ENCODE measurements around the gene PASK. TPM values are rescaled to one million over a fixed set of nuclear protein-coding genes. Genes with fewer than 3 reads are reported as not detected.
"Not testable (repeated sequence)": the region's sequence is repeated elsewhere in the genome, so short reads cannot be mapped to it uniquely, and the experiment has no call there.

Gene PASK
- total RNA-seq, 2 donors from 2014 or later = 108 to 163 TPM

DNA sequence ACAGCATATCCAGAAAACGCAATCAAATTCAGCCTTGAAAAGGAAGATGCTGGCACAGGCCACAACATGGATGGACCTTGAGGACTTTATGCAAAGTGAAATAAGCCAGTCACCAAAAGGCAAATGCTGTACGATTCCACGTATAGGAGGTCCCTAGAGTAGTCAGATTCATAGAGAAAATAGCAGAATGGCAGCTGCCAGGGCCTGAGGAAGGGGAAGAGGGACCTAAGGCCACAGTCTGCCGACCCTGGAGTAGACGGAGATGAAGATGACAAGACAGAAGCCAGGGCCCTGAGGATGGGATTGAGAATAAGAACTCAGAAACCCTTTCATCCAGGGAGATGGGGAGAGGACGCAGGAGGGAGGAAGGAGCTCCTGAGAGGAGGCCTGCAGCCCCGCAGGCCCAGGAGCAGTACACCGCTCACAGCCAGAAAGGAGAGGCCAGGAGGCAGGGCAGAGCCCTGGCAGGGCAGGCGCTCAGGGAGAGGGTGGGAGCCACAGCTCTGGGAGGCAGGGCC lies 39.1 kb downstream of the PASK start:
- peak overlapping the region; percentile 80 for H3K4me3 Mint-ChIP-seq
- H3K36me3 Mint-ChIP-seq (ENCODE audit: low read depth) = peaks cover 11% of the 10 kb centered on the region
- peaks cover 26% of the 10 kb centered on the region for H3K4me1 Mint-ChIP-seq
- ATAC-seq = no peak
- DNase-seq = no peak
- H3K27me3 Mint-ChIP-seq = no peaks in the 10 kb centered on the region
- no peaks in the 10 kb centered on the region for H3K9me3 ChIP-seq (ENCODE audit: control insufficient read depth, low read length, poor library complexity, severe bottlenecking)
- peak overlapping the region; percentile 88 for H3K27ac Mint-ChIP-seq

DNA sequence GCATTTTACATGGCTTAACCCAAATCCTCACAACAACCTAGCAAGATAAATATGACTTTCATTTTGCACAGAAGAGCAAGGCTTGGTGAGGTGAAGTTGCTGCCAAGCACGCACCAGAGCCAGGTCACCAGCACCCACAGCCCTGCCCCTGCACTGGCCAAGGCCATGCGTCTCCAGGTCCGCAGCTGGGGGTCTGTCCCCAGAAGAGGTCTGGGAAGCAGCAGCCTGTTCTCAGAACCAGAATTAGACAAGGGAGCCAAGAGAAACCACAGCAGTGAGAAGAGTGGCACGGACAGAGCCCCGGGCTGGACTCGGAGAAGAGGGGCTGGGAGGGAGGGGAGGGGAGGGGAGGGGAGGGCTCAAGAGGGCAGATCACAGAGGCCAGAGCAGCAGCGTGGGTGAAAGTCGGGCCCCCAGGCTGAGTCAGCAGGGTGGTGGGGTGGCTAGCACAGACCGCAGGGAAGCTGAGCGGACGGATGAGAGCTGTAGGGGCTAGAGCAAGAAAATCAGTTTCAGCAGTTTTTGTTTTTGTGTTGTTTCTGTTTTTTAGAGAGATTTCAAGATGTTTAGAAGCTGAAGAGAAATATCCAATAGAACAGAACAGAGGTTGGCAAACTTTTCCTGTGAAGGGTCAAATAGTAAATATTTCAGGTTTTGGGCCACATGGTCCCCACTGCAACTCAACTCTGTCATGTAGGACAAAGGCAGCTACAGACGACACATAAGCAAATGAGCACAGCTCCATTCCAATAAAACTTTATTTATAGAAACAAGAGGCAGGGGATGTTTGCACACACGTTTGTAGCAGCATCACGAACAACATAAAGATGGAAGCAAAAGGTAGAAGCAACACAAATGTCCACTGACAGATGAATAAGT lies 39.8 kb downstream of the PASK start:
- peaks cover 7% of the 10 kb centered on the region for H3K36me3 Mint-ChIP-seq (ENCODE audit: low read depth)
- peaks cover 26% of the 10 kb centered on the region for H3K4me1 Mint-ChIP-seq
- H3K4me3 Mint-ChIP-seq = peak overlapping the region; percentile 80
- no peaks in the 10 kb centered on the region for H3K9me3 ChIP-seq (ENCODE audit: control insufficient read depth, low read length, poor library complexity, severe bottlenecking)
- ATAC-seq (no peak), DNase-seq (no peak)
- H3K27ac Mint-ChIP-seq = peak overlapping the region; percentile 88
- no peaks in the 10 kb centered on the region for H3K27me3 Mint-ChIP-seq

DNA sequence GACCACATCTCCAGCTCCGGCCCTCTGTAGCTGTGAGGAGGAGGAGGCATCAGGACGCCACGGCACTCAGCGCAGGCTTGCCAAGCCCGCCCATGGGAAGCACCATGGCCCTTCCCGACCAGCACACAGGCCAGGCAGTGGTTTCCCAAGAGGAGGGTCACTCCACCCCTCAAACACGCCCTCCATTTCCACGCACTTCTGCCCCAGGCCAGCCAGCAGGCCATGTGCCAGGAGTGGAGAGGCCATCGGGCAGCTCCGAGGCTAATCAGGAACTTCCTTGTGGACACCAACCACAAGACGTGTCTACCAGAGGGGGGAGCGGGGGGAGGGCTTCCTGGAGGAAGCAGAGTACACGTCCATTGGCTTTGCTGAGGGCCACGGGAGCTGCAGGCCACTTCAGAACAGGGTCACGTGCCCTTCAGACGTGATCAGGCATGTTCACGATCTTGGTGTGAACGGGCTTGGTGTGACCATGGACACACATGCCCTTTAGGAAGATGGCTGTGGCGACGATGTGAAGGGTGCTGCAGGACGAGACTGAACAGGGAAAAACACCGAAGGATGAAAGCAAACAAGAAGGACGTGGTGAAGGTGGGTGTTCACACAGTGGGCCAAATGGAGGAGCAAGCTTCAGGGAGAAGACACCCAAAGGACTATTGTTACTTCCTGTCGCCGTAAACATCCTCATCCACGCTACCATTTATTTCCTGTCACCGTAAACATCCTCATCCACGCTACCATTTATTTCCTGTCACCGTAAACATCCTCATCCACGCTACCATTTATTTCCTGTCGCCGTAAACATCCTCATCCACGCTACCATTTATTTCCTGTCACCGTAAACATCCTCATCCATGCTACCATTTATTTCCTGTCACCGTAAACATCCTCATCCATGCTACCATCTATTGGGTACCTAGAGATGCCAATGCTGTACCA lies 40.7 kb downstream of the PASK start:
- Mint-ChIP-seq H3K36me3 (ENCODE audit: low read depth) (peaks cover 5% of the 10 kb centered on the region), H3K27me3 (no peaks in the 10 kb centered on the region), H3K4me1 (peaks cover 26% of the 10 kb centered on the region), H3K4me3 (peak overlapping the region; percentile 80), H3K27ac (peak overlapping the region; percentile 88)
- DNase-seq (no peak), ATAC-seq (peak; percentile 24)
- no peaks in the 10 kb centered on the region for H3K9me3 ChIP-seq (ENCODE audit: control insufficient read depth, low read length, poor library complexity, severe bottlenecking)

DNA sequence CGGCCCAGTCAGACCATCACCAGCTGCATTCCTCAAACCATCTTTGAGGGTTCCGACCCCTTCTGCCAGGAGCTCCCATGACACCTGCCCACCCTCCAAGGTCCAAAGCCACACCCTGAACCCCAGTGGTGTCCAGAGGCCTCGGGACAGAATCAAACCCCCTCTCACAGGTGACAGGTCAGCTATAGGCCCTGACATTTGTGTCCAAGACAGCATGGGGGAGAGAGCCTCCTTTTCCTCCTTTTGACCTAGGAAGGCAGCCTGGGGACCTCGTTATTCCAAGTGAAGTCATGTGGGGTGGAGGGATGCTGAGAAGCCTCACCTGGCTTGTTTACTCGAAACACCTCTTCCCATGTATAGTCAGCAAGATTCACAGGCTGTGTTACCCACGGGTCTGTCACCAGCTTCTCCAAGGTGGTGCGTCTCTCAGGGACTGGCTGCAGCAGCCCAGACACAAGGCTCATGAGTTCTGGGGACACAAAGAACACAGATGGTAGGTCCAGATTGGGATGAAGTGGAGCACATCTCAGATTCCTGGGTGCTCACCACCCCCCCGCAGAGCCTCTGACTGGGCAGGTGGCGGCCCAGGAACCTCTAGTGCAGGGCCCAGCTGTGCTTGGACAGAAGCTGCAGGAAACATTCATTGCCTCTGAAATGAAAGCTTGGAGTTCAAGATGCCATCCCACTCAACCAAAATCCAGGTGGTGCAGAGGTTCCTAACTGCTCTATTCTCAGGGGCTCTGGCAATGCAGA lies 42.1 kb downstream of the PASK start:
- Mint-ChIP-seq H3K27ac (peak overlapping the region; percentile 88), H3K4me1 (peaks cover 26% of the 10 kb centered on the region), H3K4me3 (no peak overlapping the region), H3K36me3 (ENCODE audit: low read depth) (peaks cover 5% of the 10 kb centered on the region), H3K27me3 (no peaks in the 10 kb centered on the region)
- no peaks in the 10 kb centered on the region for H3K9me3 ChIP-seq (ENCODE audit: control insufficient read depth, low read length, poor library complexity, severe bottlenecking)
- no peak for DNase-seq
- ATAC-seq = no peak

DNA sequence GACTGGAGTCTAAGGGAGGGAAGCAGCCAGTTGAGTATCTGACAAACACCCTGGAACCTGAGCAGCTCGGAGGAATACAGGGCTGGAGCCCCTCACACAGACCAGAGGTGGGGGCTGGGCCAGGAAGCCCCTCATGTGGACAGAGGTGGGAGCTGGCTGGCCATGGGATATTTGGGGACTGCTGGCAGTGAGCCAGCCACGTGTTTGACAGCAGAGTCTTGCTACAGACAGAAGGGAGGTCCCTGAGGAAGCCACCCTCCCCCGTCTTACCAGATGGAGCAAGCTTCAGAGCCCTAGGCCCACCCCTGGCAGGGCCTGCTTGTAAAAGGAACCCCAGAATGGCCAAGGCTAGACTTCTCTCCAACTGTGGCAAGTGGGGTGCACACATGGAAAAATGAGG lies 43.6 kb downstream of the PASK start:
- no peak for DNase-seq
- ATAC-seq = no peak
- H3K27me3 Mint-ChIP-seq = no peaks in the 10 kb centered on the region
- H3K27ac Mint-ChIP-seq = peak overlapping the region; percentile 88
- H3K4me3 Mint-ChIP-seq = no peak overlapping the region
- H3K36me3 Mint-ChIP-seq (ENCODE audit: low read depth) = peaks cover 6% of the 10 kb centered on the region
- H3K4me1 Mint-ChIP-seq = peaks cover 22% of the 10 kb centered on the region
- H3K9me3 ChIP-seq (ENCODE audit: control insufficient read depth, low read length, poor library complexity, severe bottlenecking) = no peaks in the 10 kb centered on the region

DNA sequence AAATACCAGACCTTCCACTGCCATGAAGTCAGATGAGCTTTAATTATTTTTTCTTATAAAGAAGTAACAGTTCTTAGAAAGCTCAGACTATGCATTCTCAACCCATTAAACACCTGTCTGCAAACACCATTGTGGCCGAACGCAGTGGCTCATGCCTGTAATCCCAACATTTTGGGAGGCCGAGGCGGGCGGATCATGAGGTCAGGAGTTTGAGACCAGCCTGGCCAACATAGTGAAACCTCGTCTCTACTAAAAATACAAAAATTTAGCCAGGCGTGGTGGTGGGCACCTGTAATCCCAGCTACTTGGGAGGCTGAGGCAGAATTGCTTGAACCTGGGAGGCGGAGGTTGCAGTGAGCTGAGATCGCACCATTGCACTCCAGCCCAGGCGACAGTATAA lies 44.7 kb downstream of the PASK start:
- Mint-ChIP-seq H3K4me1 (peaks cover 19% of the 10 kb centered on the region), H3K27ac (peak overlapping the region; percentile 98)
- H3K9me3 ChIP-seq (ENCODE audit: control insufficient read depth, low read length, poor library complexity, severe bottlenecking); H3K4me3 Mint-ChIP-seq; H3K27me3 Mint-ChIP-seq; H3K36me3 Mint-ChIP-seq (ENCODE audit: low read depth); DNase-seq; ATAC-seq: not testable (repeated sequence)

DNA sequence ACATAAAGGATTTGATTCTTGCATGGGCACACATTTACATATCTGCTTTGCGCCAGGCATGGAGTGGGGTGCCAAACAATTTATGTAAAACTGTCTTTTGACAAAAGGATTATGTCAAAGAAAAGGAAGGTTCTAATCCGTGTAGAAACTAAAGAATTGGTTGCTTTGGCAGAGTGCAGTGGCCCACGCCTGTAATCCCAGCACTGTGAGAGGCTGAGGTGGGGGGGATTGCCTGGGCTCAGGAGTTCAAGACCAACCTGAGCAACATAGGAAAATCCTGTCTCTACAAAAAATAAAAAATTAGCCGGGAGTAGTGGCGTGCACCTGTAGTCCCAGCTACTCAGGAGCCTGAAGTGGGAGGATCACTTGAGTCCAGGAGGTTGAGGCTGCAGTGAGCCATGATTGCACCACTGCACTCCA lies 46.1 kb downstream of the PASK start:
- Mint-ChIP-seq H3K36me3 (ENCODE audit: low read depth) (peaks cover 6% of the 10 kb centered on the region), H3K27me3 (no peaks in the 10 kb centered on the region), H3K4me1 (peaks cover 18% of the 10 kb centered on the region), H3K4me3 (peak overlapping the region; percentile 94), H3K27ac (peak overlapping the region; percentile 98)
- H3K9me3 ChIP-seq (ENCODE audit: control insufficient read depth, low read length, poor library complexity, severe bottlenecking) = no peaks in the 10 kb centered on the region
- no peak for ATAC-seq
- DNase-seq = no peak

DNA sequence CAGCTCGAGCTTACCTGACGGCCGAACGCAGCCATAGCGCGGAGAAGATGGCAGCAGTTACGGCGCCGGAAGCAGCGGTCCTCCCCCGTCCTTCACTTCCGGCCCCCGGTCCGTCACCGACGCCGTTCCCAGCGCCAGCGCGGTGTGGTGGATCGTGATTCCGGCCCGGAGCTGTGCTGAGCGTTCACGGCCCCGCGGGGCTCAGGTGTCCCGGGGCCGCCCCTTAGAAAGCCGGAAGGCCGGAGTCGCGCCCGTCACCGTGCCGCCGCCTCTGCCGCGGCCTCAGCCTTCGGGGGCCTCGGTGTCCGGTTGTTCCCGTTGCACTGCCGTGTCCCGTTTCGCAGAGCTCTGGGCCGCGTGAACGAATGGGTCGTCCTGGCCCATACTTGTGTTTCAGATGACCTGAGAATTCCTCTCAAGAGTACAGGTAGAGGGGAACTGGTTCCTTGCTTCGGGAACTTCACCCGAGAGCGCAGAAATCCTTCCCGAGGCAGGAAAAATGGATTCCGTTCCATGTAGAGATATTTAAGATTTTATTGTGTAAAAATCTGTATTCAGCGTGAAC lies 47.0 kb downstream of the PASK start, which contains the start of gene MTERF4:
TSS of gene MTERF4 (minus strand) at position 49 of the 565 bp plus-strand sequence. CDS start at position 35, 14 bp downstream.
- peaks cover 22% of the 10 kb centered on the region for H3K4me1 Mint-ChIP-seq
- peak; percentile 95 for ATAC-seq
- H3K9me3 ChIP-seq (ENCODE audit: control insufficient read depth, low read length, poor library complexity, severe bottlenecking) = no peaks in the 10 kb centered on the region
- H3K4me3 Mint-ChIP-seq = peak within 1 kb of the TSS; percentile 94
- no peaks in the 10 kb centered on the region for H3K27me3 Mint-ChIP-seq
- peaks cover 6% of the 10 kb centered on the region for H3K36me3 Mint-ChIP-seq (ENCODE audit: low read depth)
- peak; percentile 80 to 86 (median 81) for DNase-seq
- H3K27ac Mint-ChIP-seq = peak within 1 kb of the TSS; percentile 98

DNA sequence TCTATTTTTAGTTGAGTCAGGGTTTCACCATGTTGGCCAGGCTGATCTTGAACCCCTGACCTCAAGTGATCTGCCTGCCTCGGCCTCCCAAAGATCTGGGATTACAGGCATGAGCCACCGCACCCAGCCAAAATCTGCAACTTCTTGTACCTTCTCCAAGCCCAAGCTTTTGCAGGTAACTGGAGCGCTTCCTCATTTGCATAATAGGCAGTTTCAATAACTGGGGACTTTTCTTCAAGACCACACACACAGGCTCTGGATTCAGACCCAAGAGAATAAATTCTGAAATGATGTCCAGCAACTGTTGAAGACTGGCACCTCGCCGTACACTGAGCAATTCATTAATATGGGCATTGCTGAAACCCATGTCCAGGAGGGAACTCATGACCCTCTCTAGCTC lies 50.0 kb downstream of the PASK start:
- peaks cover 39% of the 10 kb centered on the region for H3K4me1 Mint-ChIP-seq
- ATAC-seq = no peak
- peak overlapping the region; percentile 19 for H3K4me3 Mint-ChIP-seq
- peaks cover 11% of the 10 kb centered on the region for H3K36me3 Mint-ChIP-seq (ENCODE audit: low read depth)
- no peak for DNase-seq
- H3K9me3 ChIP-seq (ENCODE audit: control insufficient read depth, low read length, poor library complexity, severe bottlenecking) = no peaks in the 10 kb centered on the region
- peak overlapping the region; percentile 95 for H3K27ac Mint-ChIP-seq
- no peaks in the 10 kb centered on the region for H3K27me3 Mint-ChIP-seq

DNA sequence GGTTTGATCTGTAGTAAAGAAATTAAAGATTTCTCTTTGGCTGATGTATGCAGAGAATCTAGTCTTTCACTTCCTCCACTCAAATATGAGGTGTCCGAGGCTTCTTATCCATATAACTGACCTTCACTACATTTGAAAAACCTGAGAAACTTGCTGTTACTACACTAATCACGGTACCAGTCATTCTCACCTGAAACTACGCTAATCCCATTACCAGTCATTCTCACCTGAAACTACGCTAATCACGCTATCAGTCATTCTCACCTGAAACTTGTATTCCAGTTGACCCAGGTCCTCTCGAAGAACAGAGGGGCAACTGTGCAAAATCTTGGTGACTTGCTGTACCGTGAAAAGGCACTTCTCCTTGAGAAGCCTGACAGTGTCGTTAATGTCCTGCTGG lies 52.3 kb downstream of the PASK start:
- H3K36me3 Mint-ChIP-seq (ENCODE audit: low read depth) = peaks cover 9% of the 10 kb centered on the region
- no peaks in the 10 kb centered on the region for H3K9me3 ChIP-seq (ENCODE audit: control insufficient read depth, low read length, poor library complexity, severe bottlenecking)
- peak overlapping the region; percentile 95 for H3K27ac Mint-ChIP-seq
- H3K27me3 Mint-ChIP-seq = no peaks in the 10 kb centered on the region
- DNase-seq (no peak), ATAC-seq (no peak)
- no peak overlapping the region for H3K4me3 Mint-ChIP-seq
- peaks cover 35% of the 10 kb centered on the region for H3K4me1 Mint-ChIP-seq

DNA sequence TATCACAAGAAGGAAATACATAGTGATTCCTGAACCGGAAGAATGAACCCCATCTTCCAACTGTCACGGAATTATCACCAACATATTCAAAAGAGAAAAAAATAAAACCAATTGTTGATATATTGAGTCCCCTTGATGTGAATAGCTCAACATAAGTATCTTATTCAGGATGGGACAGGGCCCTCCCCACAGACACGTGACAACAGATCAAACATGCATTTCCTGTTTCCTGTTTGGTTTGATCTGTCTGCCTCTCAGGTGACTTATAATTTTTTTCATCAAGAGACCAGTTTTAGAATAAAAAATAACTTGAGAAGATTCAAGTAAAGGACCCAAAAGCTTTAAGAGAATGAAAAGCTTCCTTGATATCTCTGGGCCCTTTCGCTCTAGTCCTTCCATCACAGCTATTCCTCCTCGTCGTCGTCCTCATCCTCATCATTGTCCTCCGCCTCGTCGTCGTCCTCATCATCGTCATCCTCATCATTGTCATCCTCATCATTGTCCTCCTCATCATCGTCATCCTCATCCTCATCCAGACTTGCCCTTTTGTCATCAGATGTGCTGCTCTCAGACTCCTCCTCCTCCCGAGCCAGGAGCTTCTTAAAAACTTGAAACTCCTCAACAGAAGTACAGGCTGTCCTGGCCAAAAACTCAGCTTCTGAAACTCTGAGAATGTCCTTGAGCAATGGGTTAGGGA lies 53.5 kb downstream of the PASK start:
- H3K9me3 ChIP-seq (ENCODE audit: control insufficient read depth, low read length, poor library complexity, severe bottlenecking) = no peaks in the 10 kb centered on the region
- Mint-ChIP-seq H3K27me3 (no peaks in the 10 kb centered on the region), H3K4me3 (peak overlapping the region; percentile 72), H3K4me1 (peaks cover 38% of the 10 kb centered on the region), H3K36me3 (ENCODE audit: low read depth) (peaks cover 11% of the 10 kb centered on the region), H3K27ac (peak overlapping the region; percentile 95)
- DNase-seq = peak in 1 of 3 donors; percentile 45
- ATAC-seq = peak; percentile 98

All from T-helper 17 cell (primary cell).